GM19324 (cell line): ENCODE measurements around the gene DYRK3.

Experiments
- ATAC-seq: cut with Tn5 transposase; IDR thresholded peaks from one replicate; pipeline ENCODE4 v1.9.1; 2021; ENCODE audit warnings: mild to moderate bottlenecking, moderate library complexity; ENCODE audit not compliant: unreplicated experiment, low FRiP score

Gene DYRK3

GRCh38 chr1:206681359-206681758, 46.0 kb downstream of the DYRK3 start:
- no peak for ATAC-seq

- no peak for ATAC-seq
Measured at GRCh38 chr1:206682111-206682510, 46.8 kb downstream of the DYRK3 start.

- no peak for ATAC-seq
Measured at GRCh38 chr1:206683313-206683712, 48.0 kb downstream of the DYRK3 start.

GRCh38 chr1:206684003-206684402, 48.7 kb downstream of the DYRK3 start:
- ATAC-seq, result no peak

GRCh38 chr1:206684478-206685333, 49.4 kb downstream of the DYRK3 start, which contains the start of gene MAPKAPK2:
Gene MAPKAPK2, plus strand, starts transcription at chr1:206684905. Its CDS starts 325 bp downstream, at chr1:206685230.
- ATAC-seq, result peak; percentile 43

- ATAC-seq, result peak; percentile 25
Measured at GRCh38 chr1:206685334-206685768, 50.0 kb downstream of the DYRK3 start.

- ATAC-seq, result peak; percentile 10
Measured at GRCh38 chr1:206685769-206686477, 50.6 kb downstream of the DYRK3 start.

GRCh38 chr1:206686478-206687249, 51.3 kb downstream of the DYRK3 start:
- no peak for ATAC-seq

GRCh38 chr1:206687251-206687914, 52.0 kb downstream of the DYRK3 start:
- ATAC-seq, result no peak

GRCh38 chr1:206687915-206688442, 52.6 kb downstream of the DYRK3 start:
- no peak for ATAC-seq

GRCh38 chr1:206690516-206690915, 55.2 kb downstream of the DYRK3 start:
- no peak for ATAC-seq

GRCh38 chr1:206691604-206692003, 56.3 kb downstream of the DYRK3 start:
- ATAC-seq, result no peak

GRCh38 chr1:206693029-206693428, 57.7 kb downstream of the DYRK3 start:
- ATAC-seq, result no peak

GRCh38 chr1:206693592-206693991, 58.3 kb downstream of the DYRK3 start:
- ATAC-seq, result no peak

GRCh38 chr1:206694171-206695124, 59.1 kb downstream of the DYRK3 start:
- ATAC-seq, result no peak

GRCh38 chr1:206695733-206696132, 60.4 kb downstream of the DYRK3 start:
- ATAC-seq, result no peak

- ATAC-seq, result no peak
Measured at GRCh38 chr1:206696812-206697585, 61.7 kb downstream of the DYRK3 start.

GRCh38 chr1:206698011-206698410, 62.7 kb downstream of the DYRK3 start:
- ATAC-seq, result no peak
